HCT116 (cell line): Measurements from ENCODE around the gene CATSPERE. TPM values are rescaled to one million over a fixed set of nuclear protein-coding genes. Genes with fewer than 3 reads are reported as not detected.

Experiments
- ATAC-seq: fragments of 200-7000 bp; cut with Tn5 transposase; 2 replicates; pipeline ENCODE4 v1.9.1; 2020; ENCODE audit warnings: mild to moderate bottlenecking, moderate library complexity
- BruUV-seq: library from RNA; stranded (reverse); fragments of 400-500 nt; replicated peaks from 2 replicates; lab custom pipeline; 2021; lab: Mats Ljungman, UMichigan
- CTCF ChIA-PET: fragments of 300-600 bp; sonication (Branson Sonifier 250); formaldehyde crosslinking; loops from one replicate; lab custom pipeline; 2021; ENCODE audit warnings: antibody characterized with exemption; lab: Charles Lee
- POLR2A ChIA-PET: fragments of 300-600, 350-600 bp; sonication (Branson Sonifier 250); formaldehyde crosslinking; loops from one replicate; lab custom pipeline; 2021; ENCODE audit warnings: antibody characterized with exemption; lab: Charles Lee
- RAD21 ChIA-PET, 2 experiments: fragments of 300-600 bp; sonication (Branson Sonifier 250); formaldehyde crosslinking; loops; one replicate each; lab custom pipeline; 2023; ENCODE audit warnings: low total read pairs in 2 of 2; ENCODE audit not compliant: uncharacterized antibody in 2 of 2, unreplicated experiment in 2 of 2, low non-redundant PET in 1 of 2; lab: Charles Lee
- DNase-seq: peaks from one replicate; pipeline ENCODE4 v3.0.0-alpha.2; 2010; ENCODE audit warnings: low read depth, low spot score
- H2AFZ ChIP-seq: fragments of 200-600 bp; shearing (Covaris generic), sonication (generic); 2 replicates; pipeline ENCODE4 v1.6.1; 2017; ENCODE audit warnings: low read depth, mixed run types, mixed read lengths, antibody characterized with exemption, low read length; ENCODE audit not compliant: poor library complexity, severe bottlenecking
- H3K27ac ChIP-seq: 2 replicates; pipeline ENCODE4 v1.5.1; 2012; ENCODE audit warnings: low read depth, low read length
- H3K27me3 ChIP-seq: fragments of 200-600 bp; sonication (generic); 2 replicates; pipeline ENCODE4 v1.6.1; 2016; ENCODE audit warnings: mixed run types, low read length, mixed read lengths; ENCODE audit not compliant: insufficient read depth
- H3K36me3 ChIP-seq, 2 experiments: fragments of 200-500 bp in 1 of 2; fragments of 200-600 bp in 1 of 2; sonication (Bioruptor generic) in 1 of 2; sonication (generic) in 1 of 2; 2 replicates each; pipeline versions ENCODE4 v1.5.1 to v1.6.1; 2014 to 2016; ENCODE audit warnings: low read length in 2 of 2, inconsistent platforms in 1 of 2, mixed read lengths in 1 of 2, mixed run types in 1 of 2; ENCODE audit not compliant: insufficient read depth in 2 of 2, control insufficient read depth in 1 of 2
- H3K4me1 ChIP-seq, 2 experiments: fragments of 200-600 bp in 1 of 2; sonication (generic) in 1 of 2; 2 replicates each; pipeline versions ENCODE4 v1.5.1 to v1.6.1; 2012 to 2017; ENCODE audit warnings: low read length in 2 of 2, inconsistent platforms in 1 of 2, mild to moderate bottlenecking in 1 of 2, mixed read lengths in 1 of 2, mixed run types in 1 of 2, moderate library complexity in 1 of 2; ENCODE audit not compliant: insufficient read depth in 2 of 2, control insufficient read depth in 1 of 2
- H3K4me2 ChIP-seq: fragments of 200-600 bp; sonication (generic); 2 replicates; pipeline ENCODE4 v1.6.1; 2017; ENCODE audit warnings: mixed run types, low read length, mixed read lengths
- H3K4me3 ChIP-seq, 2 experiments: fragments of 200-600 bp in 1 of 2; sonication (generic) in 1 of 2; replicated peaks in 1 of 2; 2 replicates each; pipeline ENCODE4 v1.5.1; 2011 to 2016; ENCODE audit warnings: low read length in 2 of 2, control low read depth in 1 of 2, low read depth in 1 of 2, mild to moderate bottlenecking in 1 of 2, mixed read lengths in 1 of 2, mixed run types in 1 of 2
- H3K79me2 ChIP-seq: fragments of 200-600 bp; sonication (generic); 2 replicates; pipeline ENCODE4 v1.6.1; 2017; ENCODE audit warnings: mild to moderate bottlenecking, mixed run types, low read length, moderate library complexity, mixed read lengths; ENCODE audit not compliant: insufficient read depth
- H3K9ac ChIP-seq: fragments of 200-600 bp; sonication (generic); 2 replicates; pipeline ENCODE4 v1.6.1; 2016; ENCODE audit warnings: low read length, mixed read lengths
- H3K9me2 ChIP-seq: fragments of 200-600 bp; sonication (generic), shearing (Covaris generic); 2 replicates; pipeline ENCODE4 v1.6.1; 2017; ENCODE audit warnings: mixed run types, mild to moderate bottlenecking, moderate library complexity; ENCODE audit not compliant: insufficient read depth
- H3K9me3 ChIP-seq, 2 experiments: fragments of 200-500 bp in 1 of 2; fragments of 200-600 bp in 1 of 2; sonication (Bioruptor generic) in 1 of 2; sonication (generic) in 1 of 2; 2 replicates each; pipeline ENCODE4 v1.6.1; 2014 to 2017; ENCODE audit warnings: low read length in 2 of 2, mixed read lengths in 2 of 2, inconsistent platforms in 1 of 2, low read depth in 1 of 2, mild to moderate bottlenecking in 1 of 2, mixed run types in 1 of 2, moderate library complexity in 1 of 2; ENCODE audit not compliant: control insufficient read depth in 1 of 2, insufficient read depth in 1 of 2
- H4K20me1 ChIP-seq: fragments of 200-600 bp; sonication (generic), shearing (Covaris generic); 2 replicates; pipeline ENCODE4 v1.6.1; 2017; ENCODE audit warnings: mixed run types, mild to moderate bottlenecking, moderate library complexity; ENCODE audit not compliant: insufficient read depth
- EGR1 ChIP-seq: IDR thresholded peaks from 2 replicates; pipeline ENCODE4 v1.6.1; 2012; ENCODE audit warnings: low read depth
- EZH2phosphoT487 ChIP-seq: fragments of 200-600 bp; IDR thresholded peaks from 2 replicates; pipeline ENCODE4 v1.6.1; 2018; ENCODE audit warnings: antibody characterized with exemption, borderline replicate concordance
- REST ChIP-seq: IDR thresholded peaks from 2 replicates; pipeline ENCODE4 v1.6.1; 2012; ENCODE audit warnings: low read depth
- intact Hi-C: fragments of 100-400 bp; cut with micrococcal nuclease; formaldehyde crosslinking; loops from 2 replicates; pipeline ENCODE4 v1.10.0; 2022
- total RNA-seq: library from RNA; stranded (reverse); gene quantifications from one replicate; pipeline ENCODE4 v1.2.1, GENCODE V29; 2021; ENCODE audit not compliant: unreplicated experiment

Gene CATSPERE
- total RNA-seq, 1 experiment from 2014 or later = 0.34 TPM

- H3K27ac ChIP-seq = no peak overlapping the region
- no peak overlapping the region for H3K4me2 ChIP-seq
- TF ChIP-seq REST = no peak
- TF ChIP-seq EGR1 = no peak
- no peak for TF ChIP-seq EZH2phosphoT487
These were observed 15.5 kb upstream of the CATSPERE start for GRCh38 chr1:244445320-244446181.

More at GRCh38 chr1:244445320-244446181, 15.5 kb upstream of the CATSPERE start:
- intact Hi-C loops = no loop called here
- H3K36me3 ChIP-seq = peaks cover 3 to 17% of the 10 kb centered on the region in 2 experiments; a peak in 2 of 4 replicates
- no peak overlapping the region for H3K4me3 ChIP-seq
- BruUV-seq = no TSS peak
- no peak for DNase-seq
- H3K9me3 ChIP-seq = no peaks in the 10 kb centered on the region
- no peaks in the 10 kb centered on the region for H3K9me2 ChIP-seq
- H3K9ac ChIP-seq = no peak overlapping the region
- peaks cover 4% of the 10 kb centered on the region; the same call in 1 of the 2 replicates for H4K20me1 ChIP-seq
- no peaks in the 10 kb centered on the region for H3K27me3 ChIP-seq
- peaks cover 4 to 7% of the 10 kb centered on the region in 2 experiments; a peak in 3 of 4 replicates for H3K4me1 ChIP-seq
- no peak overlapping the region for H2AFZ ChIP-seq
- no peak for ATAC-seq
- ChIA-PET RAD21 (no interaction called here), POLR2A (no interaction called here), CTCF (no interaction called here)
- H3K79me2 ChIP-seq = peaks cover 96% of the 10 kb centered on the region
